Measurements from ENCODE around the gene ERV3-1.
"Not testable (repeated sequence)": the region's sequence is repeated elsewhere in the genome, so short reads cannot be mapped to it uniquely, and the experiment has no call there.

ERV3-1 gene

GRCh38 chr7:64946772-64947171 is 59.7 kb downstream of the ERV3-1 start:
- in situ Hi-C loops (cut with MboI; ENCODE audit: low pct_unique_long_range_greater_than_20kb, low sequenced_read_pairs), result no loop called here
- DNase-seq, result no peak

GRCh38 chr7:64945503-64946175 is 60.8 kb downstream of the ERV3-1 start:
- in situ Hi-C loops (cut with MboI; ENCODE audit: low pct_unique_long_range_greater_than_20kb, low sequenced_read_pairs), result no loop called here
- DNase-seq, result no peak

GRCh38 chr7:64944667-64945502 is 61.6 kb downstream of the ERV3-1 start:
- DNase-seq; in situ Hi-C loops (cut with MboI; ENCODE audit: low pct_unique_long_range_greater_than_20kb, low sequenced_read_pairs): not testable (repeated sequence)
